Measurements from ENCODE around the gene ITPR1.

The ITPR1 gene

DNA sequence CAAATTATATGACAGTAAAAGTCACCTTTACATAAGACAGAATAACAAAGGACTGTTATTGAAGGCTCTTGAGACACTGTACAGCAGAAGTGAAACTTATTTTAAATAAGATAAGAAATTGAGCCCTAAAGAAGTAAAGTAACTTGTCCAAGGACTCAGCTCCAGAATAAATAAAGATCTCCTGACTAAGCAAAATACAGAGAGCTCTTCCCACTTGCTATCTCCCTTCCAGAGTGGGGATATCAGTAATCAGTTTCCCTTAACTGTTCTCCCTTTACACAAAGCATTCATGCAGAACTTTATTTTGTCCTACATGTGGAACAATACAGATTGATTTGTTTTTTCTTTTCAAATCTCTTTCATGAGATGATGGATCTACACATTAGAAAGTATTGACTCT, 356.6 kb downstream of the ITPR1 start:
- peak overlapping the region; percentile 82 for H3K4me3 Mint-ChIP-seq
- no peaks in the 10 kb centered on the region for H3K27me3 Mint-ChIP-seq
- H3K27ac Mint-ChIP-seq, result peak overlapping the region; percentile 98
- no peaks in the 10 kb centered on the region for H3K9me3 Mint-ChIP-seq (ENCODE audit: low read depth)
- peaks cover 90% of the 10 kb centered on the region for H3K4me1 Mint-ChIP-seq (ENCODE audit: low read depth)
- peaks cover 13% of the 10 kb centered on the region for H3K36me3 Mint-ChIP-seq

GRCh38 chr3:4850211-4850927, 357.2 kb downstream of the ITPR1 start:
- Mint-ChIP-seq H3K27ac (peak overlapping the region; percentile 98), H3K4me1 (ENCODE audit: low read depth) (peaks cover 89% of the 10 kb centered on the region), H3K4me3 (peak overlapping the region; percentile 82), H3K27me3 (no peaks in the 10 kb centered on the region), H3K36me3 (peaks cover 17% of the 10 kb centered on the region), H3K9me3 (ENCODE audit: low read depth) (no peaks in the 10 kb centered on the region)

DNA sequence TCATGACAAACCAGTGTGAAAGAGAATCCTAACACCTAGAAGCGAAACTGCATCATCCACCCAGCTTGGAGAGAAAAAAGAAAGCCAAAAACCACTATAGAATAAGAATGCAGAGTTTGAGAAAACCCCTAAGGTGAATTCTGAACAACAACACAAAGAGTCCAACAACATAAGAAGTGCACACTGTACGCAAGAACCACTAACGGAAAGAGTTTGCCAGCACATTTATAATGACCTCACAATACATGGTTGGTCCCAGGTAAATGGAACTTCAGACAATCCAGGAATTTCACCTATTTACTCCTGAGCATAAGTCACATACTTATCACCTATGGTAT, 357.7 kb downstream of the ITPR1 start:
- Mint-ChIP-seq H3K4me3 (peak overlapping the region; percentile 82), H3K4me1 (ENCODE audit: low read depth) (peaks cover 89% of the 10 kb centered on the region), H3K36me3 (peaks cover 20% of the 10 kb centered on the region), H3K27me3 (no peaks in the 10 kb centered on the region), H3K27ac (peak overlapping the region; percentile 98), H3K9me3 (ENCODE audit: low read depth) (no peaks in the 10 kb centered on the region)

DNA sequence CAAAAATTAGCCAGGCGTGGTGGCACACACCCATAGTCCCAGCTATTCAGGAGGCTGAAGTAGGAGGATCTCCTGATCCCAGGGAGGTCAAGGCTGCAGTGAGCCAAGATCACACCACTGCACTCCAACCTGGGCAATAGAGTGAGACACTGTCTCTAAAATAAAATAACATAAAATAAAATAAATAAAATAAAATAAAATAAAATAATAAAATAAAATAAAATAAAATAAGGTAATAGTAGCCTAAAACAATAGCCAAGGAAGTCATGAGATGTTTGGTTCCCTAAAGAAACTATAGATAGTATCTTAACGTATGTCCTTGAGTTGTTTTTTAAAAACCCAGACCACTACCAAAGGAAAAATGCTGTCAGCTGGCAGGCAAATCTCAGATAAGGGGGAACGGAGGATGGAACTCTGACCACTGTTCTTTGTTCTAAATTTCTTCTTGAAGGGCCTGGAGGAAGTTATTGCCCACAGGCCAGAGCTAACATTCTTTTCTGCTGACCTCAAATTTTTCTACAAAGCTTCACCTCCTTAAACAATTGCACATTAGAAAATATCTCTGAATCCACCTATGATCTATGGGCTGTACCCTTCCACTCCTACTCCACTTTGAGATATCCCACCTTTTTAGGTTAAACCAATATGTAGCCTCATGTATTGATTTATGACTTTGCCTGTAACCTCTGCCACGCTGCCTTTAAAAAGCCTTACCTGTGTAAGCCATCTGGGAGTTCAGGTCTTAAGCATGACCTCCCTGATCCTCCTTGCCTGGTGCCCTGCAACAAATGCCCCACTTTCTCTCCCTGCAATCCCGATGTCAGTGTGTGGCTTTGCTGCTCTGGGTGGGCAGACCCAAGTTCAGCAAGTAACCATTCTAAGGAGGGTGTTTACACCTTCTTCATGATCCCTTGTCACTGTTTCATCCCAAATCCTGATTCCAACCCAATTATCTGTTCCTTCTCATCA, 359.9 kb downstream of the ITPR1 start:
- Mint-ChIP-seq H3K27ac (peak overlapping the region; percentile 90), H3K4me1 (ENCODE audit: low read depth) (peaks cover 79% of the 10 kb centered on the region), H3K4me3 (peak overlapping the region; percentile 36), H3K27me3 (no peaks in the 10 kb centered on the region), H3K9me3 (ENCODE audit: low read depth) (no peaks in the 10 kb centered on the region), H3K36me3 (peaks cover 20% of the 10 kb centered on the region)

- peaks cover 73% of the 10 kb centered on the region for H3K4me1 Mint-ChIP-seq (ENCODE audit: low read depth)
- H3K27me3 Mint-ChIP-seq, result no peaks in the 10 kb centered on the region
- no peaks in the 10 kb centered on the region for H3K9me3 Mint-ChIP-seq (ENCODE audit: low read depth)
- peak overlapping the region; percentile 36 for H3K4me3 Mint-ChIP-seq
- peak overlapping the region; percentile 90 for H3K27ac Mint-ChIP-seq
- peaks cover 17% of the 10 kb centered on the region for H3K36me3 Mint-ChIP-seq
These were observed 360.6 kb downstream of the ITPR1 start for GRCh38 chr3:4853749-4854140.

DNA sequence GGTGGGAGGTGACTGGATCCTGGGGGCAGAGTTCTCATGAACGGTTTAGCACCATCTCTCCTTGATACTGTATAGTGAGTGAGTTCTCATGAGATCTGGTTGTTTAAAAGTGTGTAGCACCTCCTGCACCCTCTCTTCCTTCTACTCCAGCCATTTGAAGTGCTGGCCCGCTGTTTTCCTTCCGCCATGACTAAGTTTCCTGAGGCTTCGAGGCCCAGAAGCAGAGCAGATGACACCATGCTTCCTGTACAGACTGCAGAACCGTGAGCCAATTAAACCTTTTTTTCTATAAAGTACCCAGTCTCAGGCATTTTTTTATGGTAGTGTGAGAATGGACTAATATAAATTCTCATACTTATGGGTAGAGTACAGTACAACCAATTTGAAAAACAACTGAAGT, 362.5 kb downstream of the ITPR1 start:
- Mint-ChIP-seq H3K9me3 (ENCODE audit: low read depth) (peaks cover 3% of the 10 kb centered on the region), H3K36me3 (peaks cover 20% of the 10 kb centered on the region), H3K4me1 (ENCODE audit: low read depth) (peaks cover 53% of the 10 kb centered on the region), H3K27me3 (no peaks in the 10 kb centered on the region), H3K4me3 (no peak overlapping the region), H3K27ac (peak overlapping the region; percentile 78)

- peaks cover 22% of the 10 kb centered on the region for H3K36me3 Mint-ChIP-seq
- H3K27me3 Mint-ChIP-seq, result no peaks in the 10 kb centered on the region
- no peak overlapping the region for H3K4me3 Mint-ChIP-seq
- peaks cover 49% of the 10 kb centered on the region for H3K4me1 Mint-ChIP-seq (ENCODE audit: low read depth)
- H3K9me3 Mint-ChIP-seq (ENCODE audit: low read depth), result peaks cover 3% of the 10 kb centered on the region
- H3K27ac Mint-ChIP-seq, result peak overlapping the region; percentile 78
These were observed 363.0 kb downstream of the ITPR1 start for GRCh38 chr3:4856136-4856535.

GRCh38 chr3:4856564-4856963, 363.4 kb downstream of the ITPR1 start:
- Mint-ChIP-seq H3K9me3 (ENCODE audit: low read depth) (peaks cover 3% of the 10 kb centered on the region), H3K27me3 (no peaks in the 10 kb centered on the region), H3K36me3 (peaks cover 23% of the 10 kb centered on the region), H3K4me1 (ENCODE audit: low read depth) (peaks cover 44% of the 10 kb centered on the region), H3K27ac (no peak overlapping the region), H3K4me3 (no peak overlapping the region)

GRCh38 chr3:4856986-4857385, 363.8 kb downstream of the ITPR1 start:
- Mint-ChIP-seq H3K27ac (no peak overlapping the region), H3K4me3 (no peak overlapping the region), H3K9me3 (ENCODE audit: low read depth) (peaks cover 3% of the 10 kb centered on the region), H3K4me1 (ENCODE audit: low read depth) (peaks cover 41% of the 10 kb centered on the region), H3K36me3 (peaks cover 22% of the 10 kb centered on the region), H3K27me3 (no peaks in the 10 kb centered on the region)

DNA sequence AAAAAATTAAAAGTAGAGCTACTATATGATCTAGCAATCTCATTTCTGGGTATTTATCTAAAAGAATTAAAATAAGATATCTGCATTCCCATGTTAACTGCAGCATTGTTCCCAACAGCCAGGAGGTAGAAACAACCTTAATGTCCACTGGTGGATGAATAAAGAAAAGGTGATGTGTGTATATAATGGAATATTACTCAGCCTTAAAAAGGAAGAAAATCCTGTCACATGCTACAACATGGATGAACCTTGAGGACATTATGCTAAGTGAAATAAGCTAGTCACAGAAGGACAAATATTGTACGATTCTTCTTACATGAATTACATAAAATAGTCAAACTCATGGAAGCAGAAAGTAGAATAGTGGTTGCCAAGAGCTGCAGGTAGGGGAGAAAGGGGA, 366.6 kb downstream of the ITPR1 start:
- peaks cover 24% of the 10 kb centered on the region for H3K4me1 Mint-ChIP-seq (ENCODE audit: low read depth)
- peaks cover 38% of the 10 kb centered on the region for H3K36me3 Mint-ChIP-seq
- no peaks in the 10 kb centered on the region for H3K27me3 Mint-ChIP-seq
- no peak overlapping the region for H3K4me3 Mint-ChIP-seq
- peaks cover 3% of the 10 kb centered on the region for H3K9me3 Mint-ChIP-seq (ENCODE audit: low read depth)
- H3K27ac Mint-ChIP-seq, result no peak overlapping the region

- Mint-ChIP-seq H3K4me3 (no peak overlapping the region), H3K27ac (no peak overlapping the region), H3K27me3 (no peaks in the 10 kb centered on the region), H3K36me3 (peaks cover 29% of the 10 kb centered on the region), H3K4me1 (ENCODE audit: low read depth) (peaks cover 21% of the 10 kb centered on the region), H3K9me3 (ENCODE audit: low read depth) (peaks cover 3% of the 10 kb centered on the region)
These were observed 369.8 kb downstream of the ITPR1 start for GRCh38 chr3:4862973-4863372.

DNA sequence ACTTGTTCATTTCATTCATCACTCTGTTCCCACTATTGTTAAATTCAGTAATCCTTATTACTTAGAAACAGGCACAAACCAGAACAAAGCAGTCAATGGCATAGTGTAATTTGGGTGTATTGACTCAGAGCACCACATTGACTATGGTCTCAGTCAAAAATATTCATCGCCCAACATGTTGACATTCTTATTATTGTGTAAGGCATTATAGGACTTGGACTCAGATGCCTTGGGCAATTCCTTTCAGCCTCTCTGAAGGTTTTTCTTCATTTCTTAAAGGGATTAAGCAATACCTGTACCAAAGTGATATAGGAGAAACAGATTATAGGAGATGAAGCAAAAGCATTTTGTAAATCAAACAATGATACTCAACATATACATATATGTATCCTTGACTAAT, 371.4 kb downstream of the ITPR1 start:
- H3K4me3 Mint-ChIP-seq, result no peak overlapping the region
- H3K27ac Mint-ChIP-seq, result no peak overlapping the region
- H3K36me3 Mint-ChIP-seq, result peaks cover 29% of the 10 kb centered on the region
- H3K4me1 Mint-ChIP-seq (ENCODE audit: low read depth), result peaks cover 29% of the 10 kb centered on the region
- no peaks in the 10 kb centered on the region for H3K27me3 Mint-ChIP-seq
- H3K9me3 Mint-ChIP-seq (ENCODE audit: low read depth), result peaks cover 3% of the 10 kb centered on the region

- no peak overlapping the region for H3K27ac Mint-ChIP-seq
These were observed 372.6 kb downstream of the ITPR1 start for GRCh38 chr3:4865714-4866113.

GRCh38 chr3:4866866-4867265, 373.7 kb downstream of the ITPR1 start:
- no peaks in the 10 kb centered on the region for H3K27me3 Mint-ChIP-seq
- H3K9me3 Mint-ChIP-seq (ENCODE audit: low read depth), result no peaks in the 10 kb centered on the region
- H3K4me3 Mint-ChIP-seq, result peak overlapping the region; percentile 84
- H3K36me3 Mint-ChIP-seq, result peaks cover 20% of the 10 kb centered on the region
- peaks cover 39% of the 10 kb centered on the region for H3K4me1 Mint-ChIP-seq (ENCODE audit: low read depth)
- peak overlapping the region; percentile 94 for H3K27ac Mint-ChIP-seq

More at GRCh38 chr3:4865714-4866113, 372.6 kb downstream of the ITPR1 start:
- peaks cover 24% of the 10 kb centered on the region for H3K36me3 Mint-ChIP-seq
- no peaks in the 10 kb centered on the region for H3K27me3 Mint-ChIP-seq
- H3K4me3 Mint-ChIP-seq, result no peak overlapping the region
- peaks cover 35% of the 10 kb centered on the region for H3K4me1 Mint-ChIP-seq (ENCODE audit: low read depth)
- H3K9me3 Mint-ChIP-seq (ENCODE audit: low read depth), result no peaks in the 10 kb centered on the region

DNA sequence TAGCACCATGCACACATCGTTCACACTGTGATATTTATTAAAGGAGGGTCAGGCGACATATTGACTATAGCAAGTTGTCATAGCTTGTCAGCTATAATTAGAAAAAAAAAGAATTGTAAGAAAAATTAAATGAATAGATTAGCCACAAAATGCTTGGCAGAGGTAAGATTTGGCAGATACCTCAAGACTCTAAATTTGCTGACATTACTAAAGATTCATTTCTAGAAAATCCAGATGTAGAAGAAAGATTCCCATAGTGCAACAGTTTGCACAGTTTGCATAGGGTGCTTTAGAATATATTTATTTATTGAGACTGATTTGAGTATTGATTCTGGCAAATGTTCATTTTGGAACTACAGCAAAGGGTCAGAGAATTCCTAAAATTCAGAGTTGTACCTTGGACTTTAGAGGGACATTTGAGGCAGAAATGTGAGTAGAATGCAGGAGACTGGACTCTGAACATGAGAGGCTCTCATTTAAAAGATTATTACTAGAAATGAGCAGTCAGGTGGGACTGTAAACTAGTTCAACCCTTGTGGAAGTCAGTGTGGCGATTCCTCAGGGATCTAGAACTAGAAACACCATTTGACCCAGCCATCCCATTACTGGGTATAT, 384.1 kb downstream of the ITPR1 start:
- no peaks in the 10 kb centered on the region for H3K36me3 Mint-ChIP-seq
- H3K27me3 Mint-ChIP-seq, result no peaks in the 10 kb centered on the region
- peaks cover 9% of the 10 kb centered on the region for H3K4me1 Mint-ChIP-seq (ENCODE audit: low read depth)
- H3K27ac Mint-ChIP-seq, result no peak overlapping the region
- no peaks in the 10 kb centered on the region for H3K9me3 Mint-ChIP-seq (ENCODE audit: low read depth)
- no peak overlapping the region for H3K4me3 Mint-ChIP-seq
